WTC11 (cell line): ENCODE measurements around the gene FBF1. TPM values are rescaled to one million over a fixed set of nuclear protein-coding genes. Genes with fewer than 3 reads are reported as not detected.

ENCODE experiments used
- ATAC-seq: fragments of 200-7000 bp; cut with Tn5 transposase; 2 replicates; pipeline ENCODE4 v1.10.0; 2021; ENCODE audit warnings: mild to moderate bottlenecking, moderate library complexity
- CTCF ChIA-PET: fragments of 300-600 bp; sonication (Branson Sonifier 250); formaldehyde crosslinking; loops from one replicate; lab custom pipeline; 2021; ENCODE audit warnings: antibody characterized with exemption; lab: Charles Lee
- POLR2A ChIA-PET: fragments of 350-600 bp; sonication (Branson Sonifier 250); formaldehyde crosslinking; loops from one replicate; lab custom pipeline; 2021; ENCODE audit warnings: antibody characterized with exemption; lab: Charles Lee
- DNase-seq: peaks from one replicate; pipeline ENCODE4 v3.0.0; 2021; ENCODE audit warnings: low spot score
- H3K27ac Mint-ChIP-seq: 2 replicates; pipeline ENCODE4 v1.8.0; 2021; ENCODE audit warnings: mixed read lengths
- H3K27me3 Mint-ChIP-seq: 2 replicates; pipeline ENCODE4 v1.8.0; 2021; ENCODE audit warnings: low read depth, mild to moderate bottlenecking, moderate library complexity, mixed read lengths
- H3K36me3 Mint-ChIP-seq: 2 replicates; pipeline ENCODE4 v1.8.0; 2021; ENCODE audit warnings: mixed read lengths
- H3K4me1 Mint-ChIP-seq: 2 replicates; pipeline ENCODE4 v1.8.0; 2022; ENCODE audit warnings: mixed read lengths
- H3K4me3 Mint-ChIP-seq: 2 replicates; pipeline ENCODE4 v1.8.0; 2021; ENCODE audit warnings: mild to moderate bottlenecking, moderate library complexity, mixed read lengths
- H3K9me3 Mint-ChIP-seq: 2 replicates; pipeline ENCODE4 v1.8.0; 2021; ENCODE audit warnings: mixed read lengths
- ARID4B ChIP-seq: sonication (generic); formaldehyde crosslinking; IDR thresholded peaks from 2 replicates; pipeline ENCODE4 v1.8.0; 2023; ENCODE audit warnings: missing genetic modification reagents, mild to moderate bottlenecking, borderline replicate concordance
- CBFB ChIP-seq: sonication (generic); formaldehyde crosslinking; IDR thresholded peaks from 2 replicates; pipeline ENCODE4 v1.8.1; 2022; ENCODE audit warnings: mild to moderate bottlenecking, low read depth, missing genetic modification reagents
- ETV6 ChIP-seq: sonication (generic); formaldehyde crosslinking; IDR thresholded peaks from 2 replicates; pipeline ENCODE4 v1.8.1; 2022; ENCODE audit warnings: mild to moderate bottlenecking, missing genetic modification reagents
- GABPB1 ChIP-seq: sonication (generic); formaldehyde crosslinking; IDR thresholded peaks from 2 replicates; pipeline ENCODE4 v1.8.1; 2023; ENCODE audit warnings: mild to moderate bottlenecking, missing genetic modification reagents
- GRHL2 ChIP-seq: fragments of 250-450 bp; sonication (Bioruptor Pico); IDR thresholded peaks from 2 replicates; pipeline ENCODE4 v1.8.0; 2022; ENCODE audit warnings: mild to moderate bottlenecking, moderate library complexity; ENCODE audit not compliant: insufficient replicate concordance, severe bottlenecking
- GTF2I ChIP-seq: fragments of 250-450 bp; sonication (Bioruptor Pico); conservative IDR thresholded peaks from 2 replicates; pipeline ENCODE4 v1.4.0; 2021; ENCODE audit warnings: mild to moderate bottlenecking
- JUN ChIP-seq: sonication (generic); formaldehyde crosslinking; IDR thresholded peaks from 2 replicates; pipeline ENCODE4 v1.8.0; 2023; ENCODE audit warnings: mild to moderate bottlenecking, missing genetic modification reagents
- NR2C2 ChIP-seq: sonication (generic); formaldehyde crosslinking; IDR thresholded peaks from 2 replicates; pipeline ENCODE4 v1.8.0; 2022; ENCODE audit warnings: mild to moderate bottlenecking, missing genetic modification reagents
- PRDM15 ChIP-seq: sonication (generic); formaldehyde crosslinking; IDR thresholded peaks from 2 replicates; pipeline ENCODE4 v1.8.0; 2022; ENCODE audit warnings: missing genetic modification reagents
- RORB ChIP-seq: fragments of 250-450 bp; sonication (Bioruptor Pico); IDR thresholded peaks from 2 replicates; pipeline ENCODE4 v1.9.0; 2021; ENCODE audit warnings: mild to moderate bottlenecking
- SMAD3 ChIP-seq: sonication (generic); formaldehyde crosslinking; IDR thresholded peaks from 2 replicates; pipeline ENCODE4 v1.8.0; 2022; ENCODE audit warnings: missing genetic modification reagents, mild to moderate bottlenecking, borderline replicate concordance
- TP53 ChIP-seq: sonication (generic); formaldehyde crosslinking; IDR thresholded peaks from 2 replicates; pipeline ENCODE4 v1.8.1; 2023; ENCODE audit warnings: mild to moderate bottlenecking, missing genetic modification reagents
- USF2 ChIP-seq: sonication (generic); formaldehyde crosslinking; IDR thresholded peaks from 2 replicates; pipeline ENCODE4 v1.8.1; 2023; ENCODE audit warnings: mild to moderate bottlenecking, missing genetic modification reagents, moderate library complexity
- ZNF317 ChIP-seq: sonication (generic); formaldehyde crosslinking; IDR thresholded peaks from 2 replicates; pipeline ENCODE4 v1.8.1; 2023; ENCODE audit warnings: low read depth, mild to moderate bottlenecking, moderate library complexity, missing genetic modification reagents, borderline replicate concordance
- ZNF416 ChIP-seq: fragments of 250-450 bp; sonication (Bioruptor Pico); IDR thresholded peaks from 2 replicates; pipeline ENCODE4 v1.9.0; 2021; ENCODE audit warnings: mild to moderate bottlenecking, inconsistent platforms
- total RNA-seq: library from RNA; stranded (reverse); gene quantifications from 3 replicates; pipeline ENCODE4 v1.2.3, GENCODE V29; 2021
- TF ChIP-seq, protein P1 (sequence below): sonication (generic); formaldehyde crosslinking; IDR thresholded peaks from 2 replicates; pipeline ENCODE4 v1.8.1; 2023; ENCODE audit warnings: mild to moderate bottlenecking, missing genetic modification reagents

FBF1 gene
- total RNA-seq, 1 experiment from 2014 or later: 19.8 TPM

DNA sequence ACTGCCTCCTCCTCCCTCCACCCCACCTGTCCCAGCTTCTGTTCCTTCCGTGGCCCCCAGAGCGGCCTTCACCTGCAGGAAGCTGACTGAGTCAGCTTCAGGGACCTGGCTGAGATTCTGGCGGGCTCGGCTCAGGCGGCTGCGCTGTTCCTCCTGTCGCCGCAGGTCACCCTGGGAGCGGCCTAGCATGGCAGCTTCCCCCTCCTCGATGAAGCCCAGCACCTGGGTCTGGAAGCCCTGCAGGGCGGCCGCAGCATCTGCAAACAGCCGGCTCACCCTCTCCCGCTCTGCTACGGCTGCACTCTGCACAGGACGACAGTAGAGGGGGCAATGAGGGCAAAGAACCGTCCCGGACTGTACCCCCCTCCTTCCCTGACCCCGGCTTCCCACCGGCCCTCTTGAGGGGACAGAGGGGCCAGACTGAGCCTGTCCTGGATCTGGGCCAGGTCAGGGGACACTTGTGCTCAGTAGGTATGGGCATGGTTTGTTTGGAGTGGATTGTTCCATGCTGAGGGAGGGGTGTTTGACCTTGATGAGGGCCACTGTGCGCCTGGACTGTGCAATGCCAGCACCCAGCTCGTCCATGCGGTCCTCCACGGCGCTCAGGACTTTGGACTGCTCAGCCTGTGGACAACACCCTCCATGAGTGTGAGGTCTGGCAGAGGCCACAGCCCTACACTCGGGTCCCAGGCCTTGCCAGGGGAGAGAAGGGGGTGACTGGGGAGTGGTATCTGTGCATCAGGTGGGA is 64.5 kb downstream of the FBF1 start:
- H3K36me3 Mint-ChIP-seq: no peaks in the 10 kb centered on the region
- peaks cover 21% of the 10 kb centered on the region for H3K4me1 Mint-ChIP-seq
- ATAC-seq (peak; percentile 61), DNase-seq (peak; percentile 71)
- H3K9me3 Mint-ChIP-seq: no peaks in the 10 kb centered on the region
- peak overlapping the region; percentile 77 for H3K4me3 Mint-ChIP-seq
- H3K27me3 Mint-ChIP-seq: peaks cover 37% of the 10 kb centered on the region
- no peak overlapping the region; the same call in 1 of the 2 replicates for H3K27ac Mint-ChIP-seq
- POLR2A ChIA-PET: interaction anchor here (3.5 kb wide), 1 partner anchor 21 kb away, joined by 16 read pairs; the partner anchor contains the start of gene WBP2
- CTCF ChIA-PET: interaction anchor here (0.6 to 6.1 kb wide), 23 partner anchors 9 to 275 kb away, joined by 3 to 71 read pairs (median 4); partner anchors contain the start of genes CDK3, TRIM65 and WBP2
- no peak for TF ChIP-seq RORB (CRISPR knock-in tag)
- 0 out of 2 replicates have a peak, but pooled peaks have one; percentile 23 for TF ChIP-seq ARID4B
- TF ChIP-seq NR2C2 (CRISPR knock-in tag): 0 out of 2 replicates have a peak, but pooled peaks have one; percentile 27
- TF ChIP-seq GABPB1 (CRISPR knock-in tag): peak; percentile 76

- Mint-ChIP-seq H3K4me3 (no peak overlapping the region), H3K27me3 (peaks cover 37% of the 10 kb centered on the region), H3K4me1 (peaks cover 22% of the 10 kb centered on the region), H3K9me3 (no peaks in the 10 kb centered on the region), H3K36me3 (no peaks in the 10 kb centered on the region), H3K27ac (no peak overlapping the region; the same call in 1 of the 2 replicates)
- ChIA-PET CTCF (interaction anchor here (0.7 to 6.1 kb wide), 20 partner anchors 9 to 249 kb away, joined by 3 to 71 read pairs (median 4); partner anchors contain the start of genes CDK3, TRIM65 and WBP2), POLR2A (interaction anchor here (3.5 kb wide), 1 partner anchor 21 kb away, joined by 16 read pairs; the partner anchor contains the start of gene WBP2)
- no peak for DNase-seq
- TF ChIP-seq GTF2I (CRISPR knock-in tag): no peak
- no peak for TF ChIP-seq JUN (CRISPR knock-in tag)
- ATAC-seq: no peak
Measured at GRCh38 chr17:75875940-75876189, 65.0 kb downstream of the FBF1 start.

DNA sequence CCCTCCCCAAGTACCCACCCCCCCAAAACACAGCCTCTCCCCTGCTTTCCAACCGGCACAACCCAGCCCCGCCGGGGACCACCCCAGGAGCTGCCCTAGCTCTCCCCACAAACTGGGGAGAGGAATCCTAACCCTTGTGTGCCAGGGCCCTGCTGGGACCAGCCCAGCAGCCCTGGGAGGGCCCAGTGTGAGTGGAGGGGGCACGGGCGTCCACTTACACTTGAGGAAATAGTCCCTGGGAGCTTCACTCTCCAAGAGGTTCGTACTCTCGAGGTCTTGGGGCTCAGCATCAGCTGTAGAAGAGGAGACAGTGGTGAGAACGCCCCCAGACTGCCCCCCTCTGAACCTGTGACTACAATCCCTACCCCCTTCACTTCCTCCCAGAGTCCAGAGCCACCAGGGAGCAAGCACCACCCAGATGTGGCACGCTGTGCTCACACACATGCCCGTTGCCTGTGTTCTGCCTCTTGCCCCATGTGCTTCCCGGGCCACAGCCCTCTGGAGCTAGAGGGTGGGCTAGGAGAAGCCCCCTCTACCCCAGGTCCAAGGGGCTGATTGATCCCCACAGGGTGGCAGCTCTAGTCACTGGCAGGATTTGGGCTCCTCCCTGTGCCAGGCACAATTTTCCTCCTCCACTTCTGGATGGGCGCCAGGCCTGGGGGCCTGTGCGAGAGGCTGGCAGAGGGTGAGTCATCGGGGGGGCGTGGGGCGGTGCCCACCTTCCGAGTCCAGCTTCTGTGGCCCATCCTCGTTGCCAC is 65.5 kb downstream of the FBF1 start:
- H3K4me3 Mint-ChIP-seq: no peak overlapping the region
- peaks cover 27% of the 10 kb centered on the region for H3K4me1 Mint-ChIP-seq
- TF ChIP-seq USF2 (CRISPR knock-in tag) (no peak), PRDM15 (no peak), CBFB (no peak), SMAD3 (CRISPR knock-in tag) (no peak), ETV6 (CRISPR knock-in tag) (no peak), GRHL2 (CRISPR knock-in tag) (no peak), ZNF416 (no peak), ZNF317 (CRISPR knock-in tag) (no peak), GABPB1 (CRISPR knock-in tag) (no peak), TP53 (CRISPR knock-in tag) (no peak)
- TF ChIP-seq, protein P1, sequence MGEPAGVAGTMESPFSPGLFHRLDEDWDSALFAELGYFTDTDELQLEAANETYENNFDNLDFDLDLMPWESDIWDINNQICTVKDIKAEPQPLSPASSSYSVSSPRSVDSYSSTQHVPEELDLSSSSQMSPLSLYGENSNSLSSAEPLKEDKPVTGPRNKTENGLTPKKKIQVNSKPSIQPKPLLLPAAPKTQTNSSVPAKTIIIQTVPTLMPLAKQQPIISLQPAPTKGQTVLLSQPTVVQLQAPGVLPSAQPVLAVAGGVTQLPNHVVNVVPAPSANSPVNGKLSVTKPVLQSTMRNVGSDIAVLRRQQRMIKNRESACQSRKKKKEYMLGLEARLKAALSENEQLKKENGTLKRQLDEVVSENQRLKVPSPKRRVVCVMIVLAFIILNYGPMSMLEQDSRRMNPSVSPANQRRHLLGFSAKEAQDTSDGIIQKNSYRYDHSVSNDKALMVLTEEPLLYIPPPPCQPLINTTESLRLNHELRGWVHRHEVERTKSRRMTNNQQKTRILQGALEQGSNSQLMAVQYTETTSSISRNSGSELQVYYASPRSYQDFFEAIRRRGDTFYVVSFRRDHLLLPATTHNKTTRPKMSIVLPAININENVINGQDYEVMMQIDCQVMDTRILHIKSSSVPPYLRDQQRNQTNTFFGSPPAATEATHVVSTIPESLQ (CRISPR knock-in tag): no peak
- CTCF ChIA-PET: interaction anchor here (0.6 to 6.1 kb wide), 22 partner anchors 8 to 307 kb away, joined by 3 to 71 read pairs (median 4); partner anchors contain the start of genes CDK3, TRIM65 and WBP2
- H3K9me3 Mint-ChIP-seq: no peaks in the 10 kb centered on the region
- DNase-seq (no peak), ATAC-seq (no peak)
- no peaks in the 10 kb centered on the region for H3K36me3 Mint-ChIP-seq
- H3K27me3 Mint-ChIP-seq: peaks cover 33% of the 10 kb centered on the region
- POLR2A ChIA-PET: interaction anchor here (0.6 to 3.5 kb wide), 2 partner anchors 20 to 22 kb away, joined by 3 to 16 read pairs; partner anchors contain the start of gene WBP2
- H3K27ac Mint-ChIP-seq: no peak overlapping the region
